GM18909 (cell line): ENCODE measurements around the gene EFCAB13.

Experiments used
- ATAC-seq: cut with Tn5 transposase; IDR thresholded peaks from one replicate; pipeline ENCODE4 v1.9.1; 2021; ENCODE audit warnings: mild to moderate bottlenecking; ENCODE audit not compliant: unreplicated experiment, poor library complexity

The EFCAB13 gene

DNA sequence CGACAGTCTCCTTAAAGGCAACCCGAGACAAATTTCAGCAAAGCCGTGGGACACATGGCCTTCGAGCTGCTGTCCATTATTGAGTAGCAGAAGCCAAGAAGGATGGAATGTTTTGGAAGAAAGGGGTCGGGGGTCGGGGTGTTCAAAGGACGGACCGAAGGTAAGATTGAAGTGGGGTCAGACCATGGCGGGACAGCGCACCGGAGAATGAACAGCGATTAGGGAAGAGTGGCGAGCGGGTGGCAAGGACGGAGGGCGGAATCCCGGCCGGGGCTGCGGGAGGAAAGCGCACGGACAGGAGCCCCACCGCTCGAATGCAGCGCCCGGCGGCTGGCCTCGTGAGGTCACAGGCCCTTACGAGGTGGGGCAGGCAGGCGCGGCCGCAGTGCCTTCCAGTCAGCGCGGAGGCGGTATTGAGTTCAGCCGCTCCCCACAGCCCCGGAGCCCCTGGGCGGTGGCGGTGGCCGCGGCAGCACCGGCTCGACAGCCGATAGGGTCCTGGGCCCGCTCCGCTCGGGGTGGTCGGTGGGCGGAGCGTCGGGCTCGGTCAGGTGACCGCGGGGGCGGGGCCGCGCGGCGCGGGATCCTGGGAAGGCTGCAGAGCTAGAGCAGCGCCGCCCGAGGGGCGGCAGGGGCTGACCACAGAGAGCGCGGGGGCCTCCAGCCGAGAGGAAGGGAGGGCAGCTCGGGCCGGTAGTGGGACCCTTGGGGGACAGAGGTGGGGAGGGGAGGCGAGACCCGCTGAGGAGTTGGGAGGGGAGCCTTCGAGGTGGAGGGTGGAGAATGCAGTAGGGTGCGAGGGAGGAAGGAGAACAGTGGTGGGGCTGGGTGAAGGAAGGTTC lies at the start of gene EFCAB13:
Gene EFCAB13, plus strand, starts transcription at position 574 of the 842 bp plus-strand sequence. CDS start 4,399 bp downstream, outside the sequence.
- ATAC-seq, result peak; percentile 84

DNA sequence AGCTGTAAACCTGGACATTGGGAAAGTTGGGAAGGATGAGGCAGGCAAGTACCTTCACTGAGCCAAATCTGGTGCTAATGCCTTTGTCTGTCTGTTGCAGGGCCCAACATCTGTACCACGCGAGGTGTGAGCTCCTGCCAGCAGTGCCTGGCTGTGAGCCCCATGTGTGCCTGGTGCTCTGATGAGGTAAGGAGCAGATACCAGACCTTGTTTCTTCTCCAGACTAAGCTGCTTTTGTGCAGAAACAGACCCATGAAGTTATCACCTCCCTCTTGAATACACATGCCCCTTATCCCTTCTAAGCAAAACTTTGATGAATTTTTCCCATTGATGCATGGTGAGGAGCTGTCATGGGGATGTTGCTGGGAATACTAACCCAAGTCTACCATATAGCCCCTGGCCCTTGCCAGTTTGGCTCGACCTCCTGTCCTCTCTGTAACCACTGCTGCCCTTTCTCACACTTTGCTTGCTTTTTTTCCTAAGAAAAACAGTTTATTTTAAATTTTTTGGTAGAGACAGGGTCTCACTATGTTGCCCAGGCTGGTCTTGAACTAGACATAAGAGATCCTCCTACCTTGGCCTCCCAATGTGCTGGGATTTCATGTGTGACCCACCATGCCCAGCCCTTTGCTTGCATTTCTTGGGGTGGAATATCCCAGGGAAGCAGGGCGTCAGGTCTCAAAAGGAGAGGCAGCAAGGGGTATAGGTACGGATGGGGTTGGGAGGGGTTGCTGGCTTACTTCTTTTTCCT lies 49.3 kb upstream of the EFCAB13 start:
- no peak for ATAC-seq

DNA sequence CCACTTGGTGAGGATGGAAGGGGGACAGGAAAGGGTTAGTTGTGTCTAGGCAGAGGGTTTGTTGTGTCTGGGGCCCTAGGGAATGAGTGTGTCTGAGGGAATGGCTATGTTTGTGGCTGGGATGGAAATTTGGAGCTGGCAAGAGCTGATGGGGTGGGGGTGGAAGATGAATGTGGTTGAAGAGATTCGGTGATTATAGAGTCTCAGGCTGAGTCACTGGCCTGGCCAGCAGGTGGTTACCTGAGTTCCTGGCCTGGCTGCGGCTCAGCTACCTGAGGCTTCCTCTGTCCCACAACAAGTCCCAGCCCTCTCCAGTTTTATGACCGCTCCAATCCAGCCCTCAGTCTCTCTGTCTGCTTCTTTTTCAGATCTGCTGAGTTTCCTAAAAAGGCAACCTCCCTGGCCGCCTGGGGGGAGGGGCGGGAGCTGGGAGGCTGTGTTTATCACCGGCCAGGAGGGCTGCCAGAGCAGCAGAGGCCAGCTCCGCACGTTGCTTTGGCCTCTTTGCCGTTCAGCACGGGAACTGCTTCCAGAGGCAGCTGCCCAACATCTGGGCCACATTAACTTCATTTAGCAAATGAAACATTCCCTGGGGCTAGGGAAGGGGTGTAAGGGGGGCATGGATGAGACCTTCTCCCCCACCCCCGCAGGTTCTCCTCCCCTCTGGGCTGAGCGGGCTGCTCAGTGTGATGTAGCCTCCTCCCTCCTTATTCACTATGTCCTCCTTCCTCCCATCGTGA lies 48.3 kb upstream of the EFCAB13 start:
- no peak for ATAC-seq

DNA sequence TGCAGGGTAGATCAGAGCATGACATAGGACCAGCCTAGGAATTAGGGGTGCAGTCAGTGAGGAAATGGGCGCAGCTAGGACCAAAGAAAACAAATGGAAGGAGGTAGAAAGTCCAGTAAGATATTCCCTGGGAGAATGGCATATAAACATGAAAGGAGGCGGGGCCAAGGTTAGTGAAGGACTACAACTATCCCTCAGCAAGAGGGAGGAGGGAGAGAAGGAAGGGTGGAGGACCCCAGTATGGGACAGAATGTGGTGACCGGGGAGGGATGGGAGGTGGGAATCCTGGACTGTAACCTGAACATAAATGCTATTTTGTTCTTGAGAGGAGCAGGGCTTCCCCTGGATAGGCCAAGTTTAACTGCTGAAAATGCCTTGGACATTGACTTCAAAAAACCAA lies 47.3 kb upstream of the EFCAB13 start:
- no peak for ATAC-seq

GRCh38 chr17:47276868-47277267 lies 46.9 kb upstream of the EFCAB13 start:
- no peak for ATAC-seq

DNA sequence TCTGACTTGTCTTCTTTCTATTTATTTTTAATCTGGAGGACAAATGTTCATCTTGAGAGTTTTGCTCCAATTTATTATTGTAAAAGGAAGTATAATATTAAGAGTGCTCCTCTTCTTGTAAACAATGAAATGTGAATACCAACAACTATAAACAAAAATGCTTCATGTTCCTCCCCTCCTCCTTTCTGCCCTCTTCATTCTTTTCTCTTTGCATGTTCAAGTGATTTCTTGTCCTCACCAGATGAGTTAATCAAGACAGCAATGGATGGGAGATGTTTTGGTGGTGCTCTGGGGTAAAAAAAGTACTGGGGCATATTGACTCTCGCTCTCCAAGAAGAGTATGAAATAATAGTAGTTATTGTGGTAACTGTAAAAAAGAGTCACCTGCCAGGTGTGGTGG lies 45.8 kb upstream of the EFCAB13 start:
- no peak for ATAC-seq

GRCh38 chr17:47278561-47278960 lies 45.2 kb upstream of the EFCAB13 start:
- ATAC-seq, result peak; percentile 13

- peak; percentile 79 for ATAC-seq
These were observed 44.5 kb upstream of the EFCAB13 start for GRCh38 chr17:47279062-47279801.

- no peak for ATAC-seq
These were observed 43.5 kb upstream of the EFCAB13 start for GRCh38 chr17:47280072-47280811.

DNA sequence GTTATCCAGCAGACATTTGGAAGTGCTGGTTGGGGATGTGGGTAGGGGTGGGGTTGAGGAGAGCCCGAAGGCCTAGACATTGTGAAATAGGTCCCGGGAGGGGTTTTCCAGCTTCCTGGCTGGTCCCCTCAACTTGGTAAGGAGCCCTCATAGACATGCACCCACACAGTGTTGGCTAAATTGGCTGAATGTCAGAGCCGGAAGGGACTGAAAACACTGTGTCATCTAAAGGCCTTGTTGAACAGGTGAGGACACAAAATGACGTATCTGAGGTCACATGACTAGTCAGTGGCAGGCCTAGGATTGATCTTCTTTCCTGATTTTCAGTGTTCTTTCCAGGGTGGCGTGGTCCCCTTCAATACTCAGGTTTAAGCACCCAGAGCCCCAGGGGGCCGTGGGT lies 42.5 kb upstream of the EFCAB13 start:
- no peak for ATAC-seq

GRCh38 chr17:47285003-47285402 lies 38.8 kb upstream of the EFCAB13 start:
- ATAC-seq, result no peak

- peak; percentile 67 for ATAC-seq
These were observed 37.4 kb upstream of the EFCAB13 start for GRCh38 chr17:47286198-47286914.

DNA sequence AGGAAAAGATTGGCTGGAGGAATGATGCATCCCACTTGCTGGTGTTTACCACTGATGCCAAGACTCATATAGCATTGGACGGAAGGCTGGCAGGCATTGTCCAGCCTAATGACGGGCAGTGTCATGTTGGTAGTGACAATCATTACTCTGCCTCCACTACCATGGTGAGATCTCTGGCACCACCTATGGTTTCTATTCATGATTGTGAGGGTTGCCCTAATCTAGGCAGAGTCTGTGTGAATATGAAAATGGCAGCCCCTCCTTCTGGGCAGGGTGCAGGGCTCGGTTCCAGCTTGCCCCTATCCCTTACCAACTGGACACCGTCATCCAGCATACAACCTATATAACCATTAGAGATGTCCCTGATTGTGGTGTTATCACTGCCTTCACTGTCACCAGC lies 36.7 kb upstream of the EFCAB13 start:
- ATAC-seq, result no peak

DNA sequence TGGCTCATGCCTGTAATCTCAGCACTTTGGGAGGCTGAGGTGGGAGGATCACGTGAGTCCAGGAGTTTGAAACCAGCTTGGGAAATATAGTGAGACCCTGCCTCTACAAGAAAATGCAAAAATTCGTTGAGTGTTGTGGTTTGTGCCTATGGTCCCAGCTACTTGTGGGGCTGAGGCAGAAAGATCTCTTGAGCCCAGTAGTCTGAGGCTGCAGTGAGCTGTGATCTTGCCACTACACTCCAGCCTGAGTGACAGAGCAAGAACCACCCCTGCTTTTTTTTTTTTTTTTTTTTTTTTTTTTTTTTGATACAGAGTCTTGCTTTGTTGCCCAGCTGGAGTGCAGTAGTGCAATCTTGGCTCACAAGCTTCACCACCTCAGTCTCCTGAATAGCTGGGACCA lies 36.1 kb upstream of the EFCAB13 start:
- no peak for ATAC-seq

GRCh38 chr17:47288531-47289116 lies 35.1 kb upstream of the EFCAB13 start:
- ATAC-seq, result no peak

GRCh38 chr17:47289302-47289701 lies 34.5 kb upstream of the EFCAB13 start:
- ATAC-seq, result no peak

DNA sequence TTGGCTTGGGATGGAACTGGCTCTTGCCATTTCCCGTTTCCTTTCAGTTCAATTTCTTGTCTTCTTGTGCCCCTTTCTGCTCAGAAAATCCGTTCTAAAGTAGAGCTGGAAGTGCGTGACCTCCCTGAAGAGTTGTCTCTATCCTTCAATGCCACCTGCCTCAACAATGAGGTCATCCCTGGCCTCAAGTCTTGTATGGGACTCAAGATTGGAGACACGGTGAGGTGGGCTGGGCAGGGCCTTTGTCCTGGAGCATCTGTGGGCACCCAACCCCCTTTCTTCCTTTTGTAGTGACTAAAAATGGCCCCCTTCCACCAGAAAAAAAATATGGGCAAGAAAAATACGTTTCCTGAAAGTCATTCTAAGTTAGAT lies 32.9 kb upstream of the EFCAB13 start:
- ATAC-seq, result no peak

- ATAC-seq, result no peak
These were observed 32.4 kb upstream of the EFCAB13 start for GRCh38 chr17:47291242-47291873.
